ENCODE data around the gene PRDM1. TPM values are rescaled to one million over a fixed set of nuclear protein-coding genes. Genes with fewer than 3 reads are reported as not detected.

The PRDM1 gene
- polyA plus RNA-seq, 1 of the 3 experiments (the other 2 are of a cell fraction), result 4.0 TPM

GRCh38 chr6:106142876-106143431 lies 56.8 kb downstream of the PRDM1 start:
- Histone ChIP-seq H2AFZ (ENCODE audit: low read depth) (no peak overlapping the region), H3K79me2 (ENCODE audit: insufficient read depth) (no peaks in the 10 kb centered on the region), H3K4me2 (no peak overlapping the region), H3F3A (replicated peaks; ENCODE audit: insufficient read depth) (peaks cover 6% of the 10 kb centered on the region), H3K9ac (no peak overlapping the region), H3K36me3 (replicated peaks in 1 of 2; ENCODE audit: control insufficient read depth in 1 of 2, insufficient read depth in 2 of 2, low read length in 1 of 2) (no peaks in the 10 kb centered on the region), H3K27me3 (ENCODE audit: insufficient read depth) (no peaks in the 10 kb centered on the region), H3K27ac (ENCODE audit: low read depth in 2 of 2, low read length in 1 of 2) (no peak overlapping the region), H3K4me1 (ENCODE audit: control insufficient read depth in 1 of 2, insufficient read depth in 2 of 2, low read depth in 1 of 2, low read length in 1 of 2) (peaks cover 0 to 15% of the 10 kb centered on the region in 2 experiments; a peak in 2 of 4 replicates), H3K9me2 (no peaks in the 10 kb centered on the region), H3K9me3 (no peaks in the 10 kb centered on the region), H3K4me3 (ENCODE audit: low read depth in 2 of 2, low read length in 1 of 2) (no peak overlapping the region), H4K20me1 (ENCODE audit: insufficient read depth) (no peaks in the 10 kb centered on the region)
- ChIA-PET CTCF (no interaction called here), POLR2A (no interaction called here)
- TF ChIP-seq EZH2phosphoT487 (IDR thresholded peaks at IDR 0.05; ENCODE audit: borderline replicate concordance, low read depth) (no peak), GATA2 (CRISPR knock-in tag; IDR thresholded peaks at IDR 0.05) (no peak), MAX (IDR thresholded peaks at IDR 0.05; ENCODE audit: low read depth) (no peak), NFIC (IDR thresholded peaks at IDR 0.05; ENCODE audit: borderline replicate concordance) (no peak), JUND (IDR thresholded peaks at IDR 0.05) (no peak), USF1 (IDR thresholded peaks at IDR 0.05; ENCODE audit: borderline replicate concordance, low read depth) (no peak)
- no peak for DNase-seq
- 94% methylated on average over 2 of the region's 2 CpGs for WGBS (ENCODE audit: low lambda C conversion rate)

- ChIA-PET POLR2A (no interaction called here), CTCF (no interaction called here)
- Histone ChIP-seq H3K4me3 (ENCODE audit: low read depth in 2 of 2, low read length in 1 of 2) (no peak overlapping the region), H3K27me3 (ENCODE audit: insufficient read depth) (no peaks in the 10 kb centered on the region), H2AFZ (ENCODE audit: low read depth) (no peak overlapping the region), H4K20me1 (ENCODE audit: insufficient read depth) (no peaks in the 10 kb centered on the region), H3F3A (replicated peaks; ENCODE audit: insufficient read depth) (peaks cover 6% of the 10 kb centered on the region), H3K36me3 (replicated peaks in 1 of 2; ENCODE audit: control insufficient read depth in 1 of 2, insufficient read depth in 2 of 2, low read length in 1 of 2) (no peaks in the 10 kb centered on the region), H3K9me2 (no peaks in the 10 kb centered on the region), H3K27ac (ENCODE audit: low read depth in 2 of 2, low read length in 1 of 2) (no peak overlapping the region), H3K9me3 (no peaks in the 10 kb centered on the region), H3K79me2 (ENCODE audit: insufficient read depth) (no peaks in the 10 kb centered on the region), H3K4me1 (ENCODE audit: control insufficient read depth in 1 of 2, insufficient read depth in 2 of 2, low read depth in 1 of 2, low read length in 1 of 2) (peaks cover 0 to 15% of the 10 kb centered on the region in 2 experiments; a peak in 2 of 4 replicates), H3K4me2 (no peak overlapping the region), H3K9ac (no peak overlapping the region)
- DNase-seq, result no peak
- WGBS (ENCODE audit: low lambda C conversion rate), result 96% methylated on average over 11 of the region's 12 CpGs
- no peak for TF ChIP-seq RXRA (IDR thresholded peaks at IDR 0.05; ENCODE audit: borderline replicate concordance, low read depth)
These were observed 57.5 kb downstream of the PRDM1 start for GRCh38 chr6:106143665-106144064.

- no peaks in the 10 kb centered on the region for H3K36me3 ChIP-seq (replicated peaks in 1 of 2; ENCODE audit: control insufficient read depth in 1 of 2, insufficient read depth in 2 of 2, low read length in 1 of 2)
- no peaks in the 10 kb centered on the region for H3K9me2 ChIP-seq
- H3K27me3 ChIP-seq (ENCODE audit: insufficient read depth), result no peaks in the 10 kb centered on the region
- H3K27ac ChIP-seq (ENCODE audit: low read depth in 2 of 2, low read length in 1 of 2), result no peak overlapping the region
- no peaks in the 10 kb centered on the region for H4K20me1 ChIP-seq (ENCODE audit: insufficient read depth)
- no peak overlapping the region for H3K4me2 ChIP-seq
- no peak overlapping the region for H2AFZ ChIP-seq (ENCODE audit: low read depth)
- ChIA-PET CTCF (no interaction called here), POLR2A (no interaction called here)
- no peak overlapping the region for H3K9ac ChIP-seq
- no peaks in the 10 kb centered on the region for H3K9me3 ChIP-seq
- no peaks in the 10 kb centered on the region for H3K79me2 ChIP-seq (ENCODE audit: insufficient read depth)
- no peak for DNase-seq
- no peak overlapping the region for H3K4me3 ChIP-seq (ENCODE audit: low read depth in 2 of 2, low read length in 1 of 2)
- peaks cover 0 to 15% of the 10 kb centered on the region in 2 experiments; a peak in 2 of 4 replicates for H3K4me1 ChIP-seq (ENCODE audit: control insufficient read depth in 1 of 2, insufficient read depth in 2 of 2, low read depth in 1 of 2, low read length in 1 of 2)
- H3F3A ChIP-seq (replicated peaks; ENCODE audit: insufficient read depth), result peaks cover 6% of the 10 kb centered on the region
- 100% methylated on average over 4 of the region's 4 CpGs for WGBS (ENCODE audit: low lambda C conversion rate)
- TF ChIP-seq MXI1 (IDR thresholded peaks at IDR 0.05; ENCODE audit: low read depth, low read length) (no peak), GATA2 (CRISPR knock-in tag; IDR thresholded peaks at IDR 0.05) (no peak), TEAD4 (IDR thresholded peaks at IDR 0.05; ENCODE audit: borderline replicate concordance, insufficient read depth) (no peak), RXRA (IDR thresholded peaks at IDR 0.05; ENCODE audit: borderline replicate concordance, low read depth) (no peak), EP300 (IDR thresholded peaks at IDR 0.05; ENCODE audit: borderline replicate concordance in 1 of 2, low read depth in 1 of 2, low read length in 1 of 2) (no peak), MEF2A (IDR thresholded peaks at IDR 0.05; ENCODE audit: borderline replicate concordance, low read depth) (no peak), ZBTB33 (IDR thresholded peaks at IDR 0.05; ENCODE audit: borderline replicate concordance, low read depth) (no peak), USF1 (IDR thresholded peaks at IDR 0.05; ENCODE audit: borderline replicate concordance, low read depth) (no peak), RFX5 (IDR thresholded peaks at IDR 0.05; ENCODE audit: low read length) (no peak), USF2 (IDR thresholded peaks at IDR 0.05; ENCODE audit: borderline replicate concordance, low read depth, low read length) (no peak), GABPA (IDR thresholded peaks at IDR 0.05; ENCODE audit: low read depth) (no peak), RCOR1 (IDR thresholded peaks at IDR 0.05; ENCODE audit: low read length) (no peak)
These were observed 59.0 kb downstream of the PRDM1 start for GRCh38 chr6:106145144-106145543.

All from SK-N-SH (cell line).